GM19452 (cell line): ENCODE data around the gene TMEM151B.
A peak's percentile ranks its signal among the peaks of the same experiment; 100 is the strongest.
"Not testable (repeated sequence)": the region's sequence is repeated elsewhere in the genome, so short reads cannot be mapped to it uniquely, and the experiment has no call there.

Experiments used
- ATAC-seq: cut with Tn5 transposase; IDR thresholded peaks from one replicate; pipeline ENCODE4 v1.9.1; 2021; ENCODE audit not compliant: unreplicated experiment

The TMEM151B gene

DNA sequence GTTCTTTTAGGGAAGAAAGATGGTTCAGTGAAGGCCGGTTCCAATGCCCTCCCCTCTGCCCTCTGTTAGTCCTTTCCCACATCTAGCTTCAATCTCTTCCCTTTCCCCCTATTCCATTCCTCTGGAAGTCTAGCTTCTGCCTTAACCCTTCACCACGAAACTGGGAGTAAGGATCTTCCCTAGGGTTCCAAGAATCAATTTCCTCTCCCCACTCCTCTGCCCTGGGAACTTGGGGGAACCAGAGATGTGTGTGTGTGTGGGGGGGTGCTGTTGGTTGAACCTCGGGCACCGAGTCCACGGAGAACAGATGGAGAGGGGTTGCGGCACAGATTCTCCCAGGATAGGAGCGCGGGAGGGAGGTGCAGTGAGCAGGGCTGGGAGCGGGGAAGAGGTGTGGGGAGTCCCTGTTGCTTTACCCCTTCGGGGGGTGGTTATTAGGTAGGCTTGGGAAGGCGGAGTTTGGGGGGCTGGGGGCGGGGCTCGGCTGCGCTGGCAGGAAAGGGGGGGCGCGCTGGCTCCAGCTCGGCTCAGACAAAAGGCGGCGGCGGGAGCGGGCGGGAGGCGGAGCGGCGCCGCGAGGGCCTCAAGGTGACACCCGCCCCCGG, at the start of gene TMEM151B:
TMEM151B (plus strand) TSS at position 530 of the 605 bp plus-strand sequence. CDS start 293 bp downstream, outside the sequence.
- ATAC-seq, result no peak

DNA sequence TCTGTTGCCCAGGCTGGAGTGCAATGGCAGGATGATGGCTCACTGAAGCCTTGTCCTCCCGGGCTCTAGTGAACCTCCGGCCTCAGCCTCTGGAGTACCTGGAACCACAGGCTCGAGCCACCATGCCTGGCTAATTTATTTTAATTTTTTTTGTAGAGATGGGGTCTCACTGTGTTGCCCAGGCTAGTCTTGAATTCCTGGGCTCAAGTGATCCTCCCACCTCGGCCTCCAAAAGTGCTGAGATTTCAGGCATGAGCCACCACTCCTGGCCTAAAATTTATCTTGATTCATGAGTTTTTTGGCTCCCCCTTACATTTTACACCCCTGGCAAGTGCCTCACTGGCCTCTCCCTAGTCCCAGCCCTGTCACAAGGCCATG, 49.3 kb upstream of the TMEM151B start:
- ATAC-seq, result no peak

DNA sequence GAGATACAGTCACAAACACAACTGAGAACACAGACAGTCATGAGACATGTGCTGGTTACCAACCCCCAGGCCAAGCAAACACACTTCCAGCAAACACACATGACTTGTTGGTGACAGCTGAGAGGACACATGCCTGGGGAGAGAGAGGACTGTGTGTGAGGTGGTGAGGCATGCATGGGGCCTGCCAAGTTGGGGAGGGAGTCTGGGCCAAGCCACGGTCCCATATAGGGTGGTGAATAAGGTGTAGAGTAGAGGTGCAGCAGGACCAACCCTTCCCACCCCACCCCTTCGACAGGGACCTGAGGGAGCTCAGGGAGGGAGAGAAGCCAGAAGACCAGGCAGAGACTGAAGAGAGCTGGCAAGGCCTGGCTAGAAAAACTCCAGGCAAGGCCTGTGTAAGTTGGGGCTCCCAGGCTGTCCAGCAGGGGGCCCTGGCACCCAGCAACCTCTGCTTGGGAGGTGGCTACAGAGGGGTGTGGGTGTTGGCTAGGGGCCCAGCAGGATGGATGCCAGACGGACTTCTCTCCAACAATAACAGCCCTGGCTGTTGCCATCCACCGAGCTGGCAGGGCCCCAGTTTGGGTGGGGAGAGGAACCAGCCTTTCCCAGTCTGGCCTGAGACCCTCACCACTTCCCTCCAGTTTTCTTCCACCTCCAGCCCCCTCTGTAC, 48.8 kb upstream of the TMEM151B start:
- ATAC-seq, result no peak

DNA sequence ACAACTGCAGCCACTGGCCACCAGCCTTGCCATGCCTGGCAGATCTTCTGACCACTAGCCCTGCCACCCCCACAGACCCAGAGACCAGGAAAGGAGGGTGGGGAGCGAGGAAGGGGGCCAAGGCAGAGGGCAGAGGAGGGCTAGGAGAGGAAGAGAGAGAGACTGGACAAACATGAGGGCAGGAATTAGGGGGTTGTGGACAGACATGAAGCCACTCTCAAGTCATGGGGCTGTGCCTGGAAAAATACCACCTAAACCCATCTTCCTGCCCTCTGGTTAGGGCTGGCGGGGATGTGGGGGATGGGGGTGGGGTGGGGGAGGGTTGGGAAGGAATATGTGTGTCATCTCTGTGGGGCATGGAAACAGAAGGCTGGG, 48.3 kb upstream of the TMEM151B start:
- ATAC-seq, result no peak

DNA sequence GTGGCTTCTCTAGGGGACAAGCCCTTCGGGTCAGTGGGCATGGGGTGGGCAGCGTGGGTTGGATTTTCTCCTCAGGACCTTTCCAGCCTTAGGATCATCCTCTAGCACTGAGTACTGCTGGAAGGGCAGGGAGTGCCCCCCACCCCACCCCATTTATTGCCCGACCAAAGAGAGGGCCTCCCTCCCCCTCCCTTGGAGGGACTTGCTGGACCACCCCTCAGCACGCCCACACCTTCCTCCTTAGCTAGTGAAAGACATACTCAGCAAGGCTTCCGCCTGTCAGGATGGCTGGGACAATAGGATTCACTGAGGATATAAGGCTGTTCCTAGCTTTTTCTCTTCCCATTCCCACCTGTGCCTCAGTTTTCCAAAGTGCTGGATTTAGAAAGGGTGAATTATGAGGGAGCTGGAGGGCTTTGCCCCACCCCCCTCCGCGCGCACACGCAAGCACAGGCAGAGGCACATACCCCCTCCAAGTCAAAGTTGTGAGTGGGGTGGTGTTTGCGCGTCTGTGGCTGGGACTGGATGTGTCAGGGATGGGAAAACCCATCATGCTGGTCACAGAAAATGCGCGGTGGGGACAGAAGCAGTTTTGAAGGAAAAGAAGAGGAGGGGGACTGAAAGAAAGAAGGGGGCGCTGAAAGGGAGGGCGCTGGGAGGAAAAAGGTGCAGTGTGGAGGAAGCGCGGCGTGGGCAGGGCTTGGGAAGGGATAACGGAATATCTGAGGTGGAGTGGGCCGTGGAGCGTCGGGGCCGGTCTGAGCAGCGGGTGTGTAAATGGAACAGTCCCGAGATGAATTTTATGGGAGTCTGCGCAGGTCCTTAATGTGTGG, 47.5 kb upstream of the TMEM151B start:
- no peak for ATAC-seq

DNA sequence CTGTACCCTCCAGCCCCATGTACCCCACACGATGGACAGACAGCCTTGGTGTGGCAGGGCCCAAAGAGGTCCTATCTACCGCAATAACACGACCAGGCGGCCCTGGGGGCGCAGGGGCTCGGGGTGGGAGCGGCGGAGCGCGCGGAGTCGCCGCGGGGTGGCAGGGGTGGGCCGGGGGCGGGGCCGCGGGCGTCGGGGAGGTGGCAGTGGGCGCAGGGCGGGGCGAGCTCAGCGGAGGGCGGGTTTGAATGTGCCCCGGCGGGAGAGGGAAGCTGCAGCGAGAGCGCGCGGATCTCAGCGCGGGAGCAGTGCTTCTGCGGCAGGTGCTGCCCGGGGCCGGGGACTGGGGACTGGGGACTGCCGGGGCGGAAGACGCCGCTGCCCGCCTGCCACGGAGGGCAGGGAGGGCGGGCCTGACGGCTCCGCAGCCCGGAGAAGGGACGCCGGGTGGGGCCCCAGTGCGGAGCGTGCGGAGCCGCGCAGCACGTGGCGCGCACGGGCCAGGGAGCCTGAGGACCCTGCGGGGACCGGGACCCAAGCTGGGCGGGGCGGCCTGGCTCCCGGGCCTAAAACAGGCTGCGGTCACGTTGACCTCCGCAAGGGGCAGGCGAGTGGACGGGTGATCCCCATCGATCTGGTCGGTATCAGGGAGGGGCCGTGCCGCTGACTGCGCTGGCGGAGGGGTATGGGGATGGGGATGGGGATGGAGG, 46.8 kb upstream of the TMEM151B start, which contains the start of gene SLC29A1:
SLC29A1 (plus strand) TSS at position 277 of the 710 bp plus-strand sequence. CDS start 3,719 bp downstream, outside the sequence.
- ATAC-seq, result peak; percentile 48

DNA sequence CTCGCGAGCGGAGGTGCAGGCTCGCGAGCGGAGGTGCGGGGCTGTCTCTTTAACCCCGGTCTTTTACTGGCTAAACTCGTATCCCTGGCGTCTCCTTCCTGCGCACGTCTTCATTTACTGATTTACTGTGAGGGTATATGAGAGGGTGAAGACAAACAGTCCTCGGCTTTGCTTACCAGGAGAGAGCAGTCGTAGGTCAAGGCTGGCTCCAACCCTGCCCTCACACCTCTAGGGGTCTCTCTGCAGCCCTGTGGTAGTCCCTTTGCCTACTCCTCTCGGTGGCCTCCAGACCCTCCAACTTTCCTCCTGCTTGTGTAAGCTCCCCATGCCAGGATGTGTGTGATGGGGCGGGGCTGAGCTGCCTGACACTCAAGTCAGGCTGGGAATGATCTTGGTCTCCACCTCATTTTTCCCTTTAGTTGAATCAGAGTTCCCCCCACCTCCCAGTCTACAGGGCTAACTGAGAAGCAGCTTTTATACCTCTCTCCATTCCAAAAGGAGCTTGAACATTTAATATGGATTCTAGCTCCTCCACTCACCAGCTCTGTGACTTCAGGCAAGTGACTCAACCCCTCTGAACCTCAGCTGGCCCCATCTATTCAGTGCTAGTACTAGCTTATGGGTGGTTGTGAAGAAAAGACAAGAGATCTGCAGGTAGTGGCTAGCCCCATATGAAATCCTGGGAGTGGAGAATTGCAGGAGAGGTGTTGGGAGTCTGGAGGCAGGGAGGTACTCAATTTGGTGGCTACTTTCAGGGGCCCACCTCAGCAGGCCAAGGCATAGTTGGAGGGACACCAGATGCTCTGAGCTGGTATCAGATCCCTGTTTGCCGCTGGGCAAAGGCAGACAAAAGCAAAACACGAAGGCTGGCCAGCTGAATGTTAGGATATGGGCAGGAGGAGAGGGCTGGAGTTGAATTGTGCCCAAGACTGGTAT, 46.0 kb upstream of the TMEM151B start:
- ATAC-seq, result no peak

DNA sequence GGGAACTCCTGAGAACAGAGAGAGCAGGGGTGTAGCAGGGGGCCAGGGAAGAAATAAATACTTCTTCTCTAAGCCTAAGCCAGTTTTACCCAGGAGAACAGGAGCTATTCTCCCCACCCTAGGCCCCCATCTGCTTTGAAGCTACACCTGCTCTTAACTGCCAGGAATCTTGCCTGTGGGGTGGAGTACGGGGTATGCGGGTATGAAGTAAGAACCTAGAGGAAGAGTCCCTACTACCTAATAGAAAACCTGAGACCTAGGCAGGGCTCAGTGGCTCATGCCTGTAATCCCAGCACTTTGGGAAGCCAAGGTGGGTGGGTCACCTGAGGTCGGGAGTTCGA, 45.3 kb upstream of the TMEM151B start:
- no peak for ATAC-seq

DNA sequence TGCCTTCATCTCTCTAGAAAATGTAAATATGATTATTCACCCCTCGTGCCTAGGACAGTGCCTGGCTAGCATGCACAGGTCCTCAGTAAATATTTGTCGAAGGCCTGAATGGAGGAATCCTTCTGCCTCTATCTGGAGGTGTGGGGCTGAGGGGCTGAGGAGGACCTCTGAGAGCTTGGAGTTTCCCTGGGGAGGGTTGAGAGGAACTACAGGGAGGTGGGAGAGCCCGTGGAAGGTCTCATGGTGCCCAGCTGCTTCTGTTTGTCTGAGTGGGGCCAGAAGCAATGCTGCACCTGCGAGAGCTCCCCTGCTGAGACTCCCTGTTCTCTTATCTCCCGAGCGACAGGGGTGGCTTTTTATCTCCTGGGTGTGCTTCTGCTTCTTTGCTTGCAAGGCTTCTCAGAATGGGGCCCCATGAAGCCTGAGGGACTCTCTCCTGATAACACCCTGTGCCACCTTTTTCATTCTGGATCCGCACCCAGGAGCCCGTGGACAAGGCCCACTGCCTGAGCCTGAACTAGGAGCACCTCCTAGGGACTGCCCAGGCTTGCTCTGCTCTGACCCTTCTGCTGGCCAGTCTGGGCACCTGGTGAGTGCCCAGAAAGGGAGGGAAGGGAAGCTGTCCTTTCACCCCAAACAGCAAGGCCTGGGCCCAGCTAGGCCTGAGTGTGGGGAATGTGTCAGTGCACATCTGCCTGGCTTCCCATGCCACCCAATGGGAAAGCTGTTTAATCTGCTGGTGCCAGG, 44.5 kb upstream of the TMEM151B start:
- ATAC-seq, result no peak

DNA sequence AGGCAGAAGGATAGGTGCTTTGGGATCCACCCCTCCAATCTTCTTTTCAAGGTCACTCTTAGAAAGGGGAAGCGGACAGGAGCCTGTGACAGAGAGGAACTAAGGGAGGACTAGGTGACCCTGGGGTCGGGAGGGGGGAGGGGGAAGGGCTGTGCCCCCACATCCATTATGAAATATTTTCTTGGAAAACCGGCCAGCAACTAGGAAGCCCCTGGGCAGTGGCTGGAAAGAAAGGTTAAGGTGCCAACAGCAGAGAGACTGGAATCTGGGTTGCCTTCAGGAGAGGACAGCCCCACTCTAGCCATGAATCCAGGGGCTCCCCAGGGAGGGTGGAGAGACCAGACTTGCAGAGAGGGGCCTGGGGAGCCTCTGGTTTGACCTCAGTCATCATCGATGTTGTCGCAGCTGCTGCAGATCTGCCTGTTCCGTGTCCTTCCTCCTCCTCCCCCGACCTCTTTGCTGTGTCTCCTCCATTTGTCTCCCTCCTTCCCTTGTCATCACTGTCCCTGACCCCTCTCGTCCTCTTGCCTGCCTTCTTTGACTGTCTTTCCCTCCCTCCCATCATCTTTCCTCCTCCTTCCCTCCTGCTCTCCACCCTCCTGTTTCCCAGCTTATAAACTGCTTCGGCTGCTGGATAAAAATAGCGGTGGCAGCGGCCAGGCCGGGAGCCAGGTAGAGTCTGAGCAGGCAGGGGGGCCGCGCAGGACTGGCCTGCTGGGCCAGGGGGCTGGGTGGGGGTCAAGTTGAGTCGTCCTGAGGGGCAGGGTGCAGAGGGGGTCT, 43.7 kb upstream of the TMEM151B start:
- ATAC-seq, result no peak

DNA sequence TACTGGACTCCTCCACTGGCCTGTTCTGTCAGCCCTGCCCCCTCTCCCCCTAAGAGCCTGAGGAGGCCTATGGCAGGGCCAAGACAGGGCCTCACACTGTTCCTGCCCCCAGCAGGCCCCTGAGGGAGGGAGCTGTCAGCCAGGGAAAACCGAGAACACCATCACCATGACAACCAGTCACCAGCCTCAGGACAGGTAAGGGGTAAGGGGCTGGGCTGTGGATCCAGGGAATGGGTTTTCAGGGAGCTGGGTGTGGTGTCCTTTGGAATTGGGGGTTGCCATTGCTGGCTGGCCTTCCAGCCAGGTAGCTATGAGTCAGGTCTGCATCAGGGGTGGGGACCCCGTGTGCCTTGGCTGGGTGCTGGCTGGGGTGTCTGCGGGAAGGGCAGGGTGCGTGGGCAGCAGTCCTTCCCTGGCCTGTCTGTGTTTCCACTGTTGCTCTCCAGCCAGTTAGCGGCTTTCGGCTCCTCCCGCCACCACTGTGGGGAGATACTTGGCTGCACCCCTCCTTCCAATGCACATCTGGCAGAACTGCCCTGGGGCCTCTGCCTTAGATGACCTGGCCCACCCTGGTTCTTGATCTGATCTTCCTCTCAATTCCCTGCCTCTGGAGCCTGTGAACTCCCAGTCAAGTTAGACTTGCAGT, 43.0 kb upstream of the TMEM151B start:
- no peak for ATAC-seq

DNA sequence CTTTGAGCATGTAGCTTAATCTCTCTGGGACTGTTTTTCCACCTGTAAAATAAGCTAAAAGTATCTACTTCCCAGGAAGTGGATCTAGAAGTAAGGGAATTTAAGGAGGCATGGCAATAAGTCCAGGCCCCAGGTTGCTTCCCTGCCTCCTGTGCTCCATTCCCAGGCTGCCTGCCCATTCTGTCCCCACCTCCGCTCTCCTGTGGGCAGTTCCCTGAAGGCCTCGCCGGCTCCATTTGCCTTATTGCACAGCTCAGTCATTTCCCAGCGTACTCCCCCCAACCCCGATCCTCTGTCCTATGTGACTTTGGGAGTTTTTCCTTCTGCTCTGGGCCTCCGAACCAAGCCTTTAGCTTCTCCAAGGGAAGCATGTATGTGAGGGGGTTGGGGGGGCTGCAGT, 42.2 kb upstream of the TMEM151B start:
- no peak for ATAC-seq

DNA sequence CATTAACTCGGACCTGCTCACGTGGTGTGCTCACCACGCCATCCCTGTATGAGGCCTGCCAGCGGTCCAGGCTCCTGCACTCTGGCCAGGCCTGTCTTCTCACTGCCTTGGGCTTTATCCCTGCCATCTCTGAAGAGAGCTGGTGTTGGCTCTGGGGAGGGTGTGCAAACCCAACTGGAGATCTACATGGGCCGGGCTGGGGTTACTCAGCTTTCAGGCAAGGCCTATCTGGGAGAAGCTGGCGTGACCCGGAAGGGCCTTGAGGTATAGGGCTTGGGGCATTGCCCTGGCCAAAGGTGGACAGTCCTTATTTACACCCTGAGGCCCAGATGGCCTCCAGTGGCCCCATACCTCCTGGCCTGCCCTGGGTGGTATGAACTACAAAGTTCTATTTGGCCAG, 41.8 kb upstream of the TMEM151B start:
- no peak for ATAC-seq

DNA sequence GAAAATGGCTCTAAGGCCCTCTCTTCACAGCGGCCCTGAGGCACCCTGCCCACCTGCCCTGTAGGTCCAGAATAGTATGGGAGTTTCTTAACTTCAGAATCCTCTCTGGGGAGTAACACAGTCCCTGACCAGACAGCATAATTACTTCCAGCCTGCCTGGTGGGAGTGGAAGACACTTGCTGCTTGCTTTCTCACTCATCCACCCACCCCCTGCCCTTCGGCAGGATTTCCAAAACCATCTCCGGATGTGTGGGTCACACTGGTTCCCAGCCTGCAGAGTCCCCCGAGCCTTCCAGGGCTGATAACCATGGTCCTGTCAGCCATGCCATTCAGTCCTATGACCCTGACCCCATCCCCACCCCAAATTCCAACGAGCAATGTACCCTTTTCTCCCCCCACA, 41.4 kb upstream of the TMEM151B start:
- ATAC-seq, result no peak

DNA sequence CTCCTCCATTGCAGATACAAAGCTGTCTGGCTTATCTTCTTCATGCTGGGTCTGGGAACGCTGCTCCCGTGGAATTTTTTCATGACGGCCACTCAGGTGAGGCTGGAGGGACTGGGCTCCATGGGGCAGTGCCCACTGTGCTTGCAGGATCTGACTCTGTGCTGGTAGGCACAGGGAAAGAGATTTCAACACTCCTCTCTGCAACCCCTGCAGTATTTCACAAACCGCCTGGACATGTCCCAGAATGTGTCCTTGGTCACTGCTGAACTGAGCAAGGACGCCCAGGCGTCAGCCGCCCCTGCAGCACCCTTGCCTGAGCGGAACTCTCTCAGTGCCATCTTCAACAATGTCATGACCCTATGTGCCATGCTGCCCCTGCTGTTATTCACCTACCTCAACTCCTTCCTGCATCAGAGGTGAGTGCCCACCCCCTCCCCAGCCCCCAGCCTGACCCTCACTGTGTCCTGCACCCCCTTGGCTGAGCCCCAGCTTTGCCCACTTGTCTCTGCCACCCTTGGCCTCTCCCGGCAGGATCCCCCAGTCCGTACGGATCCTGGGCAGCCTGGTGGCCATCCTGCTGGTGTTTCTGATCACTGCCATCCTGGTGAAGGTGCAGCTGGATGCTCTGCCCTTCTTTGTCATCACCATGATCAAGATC, 40.7 kb upstream of the TMEM151B start:
- no peak for ATAC-seq

DNA sequence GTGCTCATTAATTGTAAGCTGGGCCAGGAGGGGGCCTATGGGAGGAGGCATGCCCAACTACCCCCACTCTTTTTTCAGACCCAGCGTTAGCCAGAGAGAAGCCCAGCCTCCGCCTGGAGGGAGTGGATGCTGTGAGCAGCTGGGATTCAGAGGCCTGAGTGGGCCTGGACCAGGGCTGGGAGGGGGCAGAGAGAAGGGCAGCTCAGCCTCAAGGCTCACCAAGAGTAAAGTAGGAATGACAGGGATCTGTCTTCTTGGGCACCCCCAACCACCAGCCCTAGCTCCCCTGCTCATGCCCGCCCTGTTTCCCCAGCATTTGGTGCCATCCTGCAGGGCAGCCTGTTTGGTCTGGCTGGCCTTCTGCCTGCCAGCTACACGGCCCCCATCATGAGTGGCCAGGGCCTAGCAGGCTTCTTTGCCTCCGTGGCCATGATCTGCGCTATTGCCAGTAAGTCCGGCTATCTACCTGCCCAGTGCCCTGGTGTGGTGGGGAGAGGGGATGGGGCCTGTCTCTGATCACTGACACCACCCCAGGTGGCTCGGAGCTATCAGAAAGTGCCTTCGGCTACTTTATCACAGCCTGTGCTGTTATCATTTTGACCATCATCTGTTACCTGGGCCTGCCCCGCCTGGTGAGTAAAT, 40.1 kb upstream of the TMEM151B start:
- no peak for ATAC-seq

DNA sequence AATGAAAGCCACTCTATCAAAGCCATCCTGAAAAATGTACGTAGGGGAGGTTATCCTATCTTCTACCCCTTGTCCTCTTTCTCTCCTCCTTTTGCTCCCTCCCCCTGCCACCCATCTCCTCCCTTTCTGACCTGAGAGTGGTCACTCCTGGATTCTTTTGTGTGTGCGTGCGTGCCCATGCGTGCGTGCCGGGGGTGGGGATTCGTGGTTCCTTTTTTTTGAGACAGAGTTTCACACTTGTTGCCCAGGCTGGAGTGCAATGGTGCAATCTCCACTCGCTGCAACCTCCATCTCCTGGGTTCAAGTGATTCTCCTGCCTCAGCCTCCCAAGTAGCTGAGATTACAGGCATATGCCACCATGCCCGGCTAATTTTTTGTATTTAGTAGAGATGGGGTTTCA, 38.8 kb upstream of the TMEM151B start:
- not testable (repeated sequence) for ATAC-seq
